GM12878 (cell line): ENCODE results near the gene TSC22D1. TPM values are rescaled to one million over a fixed set of nuclear protein-coding genes. Genes with fewer than 3 reads are reported as not detected.

ENCODE experiments used
- ATAC-seq: fragments of 200-7000 bp; cut with Tn5 transposase; 3 replicates; pipeline ENCODE4 v1.9.1; 2020; ENCODE audit warnings: mild to moderate bottlenecking, moderate library complexity
- BruUV-seq: library from RNA; stranded (reverse); fragments of 400-500 nt; replicated peaks from 2 replicates; lab custom pipeline; 2021; lab: Mats Ljungman, UMichigan
- CTCF ChIA-PET: fragments of 300-600 bp; sonication (Branson Sonifier 250); formaldehyde crosslinking; extraction: SDS; loops from one replicate; lab custom pipeline; 2021; ENCODE audit warnings: inconsistent platforms; lab: Yijun Ruan, JAX
- POLR2A ChIA-PET: fragments of 350-600 bp; formaldehyde crosslinking; extraction: SDS; loops from one replicate; lab custom pipeline; 2021; ENCODE audit warnings: inconsistent platforms; lab: Charles Lee
- RAD21 ChIA-PET: fragments of 300-600 bp; sonication (Branson Sonifier 250); formaldehyde crosslinking; loops from one replicate; lab custom pipeline; 2023; ENCODE audit warnings: antibody characterized with exemption; ENCODE audit not compliant: unreplicated experiment; lab: Charles Lee
- SMC1A ChIA-PET: fragments of 300-600 bp; sonication (Branson Sonifier 250); formaldehyde crosslinking; loops from one replicate; lab custom pipeline; 2023; ENCODE audit not compliant: unreplicated experiment, uncharacterized antibody; lab: Charles Lee
- DNase-seq: peaks from one replicate; pipeline ENCODE4 v3.0.0-alpha.2; 2011; ENCODE audit warnings: low read depth, low spot score
- FAIRE-seq: peaks from 3 replicates; lab custom pipeline; 2011; peaks lifted over from hg19 to GRCh38; lab: Jason Lieb, UNC
- H2AFZ ChIP-seq: 2 replicates; pipeline ENCODE4 v1.6.0; 2011; ENCODE audit warnings: low read depth, low read length, control low read depth; ENCODE audit not compliant: control insufficient read depth
- H3K27ac ChIP-seq: 2 replicates; pipeline ENCODE4 v1.5.1; 2011; ENCODE audit warnings: control low read depth; ENCODE audit not compliant: control insufficient read depth, insufficient read depth
- H3K27me3 ChIP-seq, 2 experiments: replicated peaks in 1 of 2; 2 replicates each; pipeline versions ENCODE4 v1.6.0 to v1.6.1; 2011; ENCODE audit warnings: low read length in 1 of 2; ENCODE audit not compliant: control insufficient read depth in 2 of 2, insufficient read depth in 2 of 2
- H3K36me3 ChIP-seq, 2 experiments: 2 replicates each; pipeline ENCODE4 v1.5.1; 2011; ENCODE audit warnings: low read length in 1 of 2; ENCODE audit not compliant: control insufficient read depth in 2 of 2, insufficient read depth in 2 of 2
- H3K4me1 ChIP-seq: 2 replicates; pipeline ENCODE4 v1.6.1; 2011; ENCODE audit warnings: mild to moderate bottlenecking, low read length, moderate library complexity, mixed read lengths; ENCODE audit not compliant: control insufficient read depth, insufficient read depth
- H3K4me2 ChIP-seq: 2 replicates; pipeline ENCODE4 v1.6.0; 2011; ENCODE audit warnings: control low read depth; ENCODE audit not compliant: control insufficient read depth, insufficient read depth
- H3K4me3 ChIP-seq: fragments of 200-600 bp; sonication (generic); 2 replicates; pipeline ENCODE4 v1.5.1; 2016
- H3K79me2 ChIP-seq: 2 replicates; pipeline ENCODE4 v1.6.0; 2011; ENCODE audit warnings: low read length; ENCODE audit not compliant: control insufficient read depth, insufficient read depth
- H3K9ac ChIP-seq: 2 replicates; pipeline ENCODE4 v1.8.0; 2011; ENCODE audit warnings: low read length, control low read depth, mixed read lengths; ENCODE audit not compliant: control insufficient read depth, insufficient read depth
- H3K9me3 ChIP-seq: replicated peaks from 3 replicates; pipeline ENCODE4 v1.5.1; 2011; ENCODE audit warnings: mild to moderate bottlenecking, low read length; ENCODE audit not compliant: control insufficient read depth, insufficient read depth
- H4K20me1 ChIP-seq: 2 replicates; pipeline ENCODE4 v1.6.0; 2011; ENCODE audit not compliant: control insufficient read depth, insufficient read depth
- ASH2L ChIP-seq: fragments of 300-600, 200-600 bp; sonication (generic); IDR thresholded peaks from 2 replicates; pipeline ENCODE4 v1.6.1; 2017; ENCODE audit warnings: low read depth, mild to moderate bottlenecking, borderline replicate concordance
- BRCA1 ChIP-seq: IDR thresholded peaks from 2 replicates; pipeline ENCODE4 v1.6.1; 2011; ENCODE audit warnings: low read depth, low read length, improper control_type of control experiment
- DPF2 ChIP-seq: fragments of 450-650 bp; IDR thresholded peaks from 2 replicates; pipeline ENCODE4 v1.6.1; 2017; ENCODE audit warnings: mild to moderate bottlenecking
- EGR1 ChIP-seq, 2 experiments: IDR thresholded peaks; 1 replicate in 1 of 2; 2 replicates in 1 of 2; pipeline ENCODE4 v1.6.1; 2011 to 2012; ENCODE audit warnings: low read depth in 2 of 2, low read length in 2 of 2, borderline replicate concordance in 1 of 2, mild to moderate bottlenecking in 1 of 2, moderate library complexity in 1 of 2
- GATAD2B ChIP-seq: fragments of 450-650 bp; conservative IDR thresholded peaks from 2 replicates; pipeline ENCODE4 v1.6.1; 2017; ENCODE audit warnings: low read depth, mild to moderate bottlenecking, moderate library complexity
- SPI1 ChIP-seq: IDR thresholded peaks from 2 replicates; pipeline ENCODE4 v1.6.1; 2011; ENCODE audit warnings: low read depth, mild to moderate bottlenecking, low read length, moderate library complexity, borderline replicate concordance; ENCODE audit not compliant: insufficient read depth
- WGBS: methylation state at CpG from one replicate; pipeline ENCODE4 v1.1.6; 2016; ENCODE audit warnings: low lambda C conversion rate; ENCODE audit not compliant: insufficient replicate concordance, insufficient coverage; ENCODE audit errors: missing lambda C conversion rate; 5-methylcytosine and 5-hydroxymethylcytosine counted together
- in situ Hi-C: fragments of 300-500 bp; cut with MboI; formaldehyde crosslinking; loops from 9 replicates; pipeline ENCODE4 v1.14.3; 2018; ENCODE audit warnings: mixed read lengths
- intact Hi-C: fragments of 100-400 bp; cut with micrococcal nuclease; formaldehyde crosslinking; loops from one replicate; pipeline ENCODE4 v1.14.2; 2022; ENCODE audit not compliant: unreplicated experiment
- polyA plus RNA-seq, 11 experiments: library from polyadenylated mRNA; depleted of rRNA in 4 of 11; unstranded in 6 of 11; stranded (reverse) in 5 of 11; fragments of >200 nt; fragmentation: Nextera tagmentation in 4 of 11; fragmentation: Illumina TruSeq in 1 of 11; extraction: Ambion mirVana in 4 of 11; extraction: Trizol in 1 of 11; gene quantifications; 1 replicate in 1 of 11; 2 replicates in 10 of 11; pipeline versions ENCODE4 v1.2.1 to v1.2.3, GENCODE V29; 2011 to 2016; ENCODE audit warnings: inconsistent platforms in 2 of 11, missing spikeins in 2 of 11, low read depth in 1 of 11
- total RNA-seq, 4 experiments: library from RNA; depleted of rRNA in 3 of 4; stranded (reverse); fragments of >200 nt in 3 of 4; fragmentation: Illumina TruSeq in 1 of 4; extraction: Trizol in 1 of 4; gene quantifications; 2 replicates each; pipeline versions ENCODE4 v1.2.1 to v1.2.3, GENCODE V29; 2013 to 2021
- TF ChIP-seq, protein P1 (sequence below): IDR thresholded peaks from 2 replicates; pipeline ENCODE4 v1.6.1; 2012; ENCODE audit warnings: low read depth, low read length, improper control_type of control experiment
- TF ChIP-seq, protein P2 (sequence below): fragments of 450-650 bp; conservative IDR thresholded peaks from 2 replicates; pipeline ENCODE4 v1.6.1; 2017; ENCODE audit warnings: mild to moderate bottlenecking, moderate library complexity
- TF ChIP-seq, protein P3 (sequence below): IDR thresholded peaks from 2 replicates; pipeline ENCODE4 v1.6.1; 2012; ENCODE audit warnings: low read depth, low read length, improper control_type of control experiment

Gene TSC22D1
- total and polyA plus RNA-seq, 10 of the 15 experiments (the other 5 are each of a cell fraction or from before 2014, with no cell fraction given) = 0.37 to 15.7 (median 7.5) TPM

DNA sequence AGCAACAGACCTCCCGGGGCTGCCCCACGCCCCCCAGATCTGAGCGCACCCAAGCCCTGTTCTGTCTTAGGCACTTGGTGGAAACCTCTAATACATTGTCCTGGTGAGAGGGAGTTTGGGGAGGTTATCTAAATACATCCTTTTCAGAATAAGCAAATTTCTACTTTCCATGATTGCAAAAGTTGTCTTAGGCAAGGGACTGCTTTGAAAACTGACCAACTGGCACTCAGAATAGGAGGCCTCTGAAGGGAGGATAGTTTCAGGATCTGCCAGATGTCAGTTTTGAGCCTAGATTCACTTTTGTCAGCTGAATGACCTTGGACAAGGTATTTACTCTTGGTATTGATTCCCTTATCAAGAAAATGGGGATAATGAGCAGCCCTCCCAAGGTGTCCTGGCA lies 190.7 kb downstream of the TSC22D1 start (continued):
- TF ChIP-seq, protein P1, sequence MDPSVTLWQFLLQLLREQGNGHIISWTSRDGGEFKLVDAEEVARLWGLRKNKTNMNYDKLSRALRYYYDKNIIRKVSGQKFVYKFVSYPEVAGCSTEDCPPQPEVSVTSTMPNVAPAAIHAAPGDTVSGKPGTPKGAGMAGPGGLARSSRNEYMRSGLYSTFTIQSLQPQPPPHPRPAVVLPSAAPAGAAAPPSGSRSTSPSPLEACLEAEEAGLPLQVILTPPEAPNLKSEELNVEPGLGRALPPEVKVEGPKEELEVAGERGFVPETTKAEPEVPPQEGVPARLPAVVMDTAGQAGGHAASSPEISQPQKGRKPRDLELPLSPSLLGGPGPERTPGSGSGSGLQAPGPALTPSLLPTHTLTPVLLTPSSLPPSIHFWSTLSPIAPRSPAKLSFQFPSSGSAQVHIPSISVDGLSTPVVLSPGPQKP = no peak
- no peak for TF ChIP-seq ASH2L
- TF ChIP-seq GATAD2B = no peak
- TF ChIP-seq, protein P2, sequence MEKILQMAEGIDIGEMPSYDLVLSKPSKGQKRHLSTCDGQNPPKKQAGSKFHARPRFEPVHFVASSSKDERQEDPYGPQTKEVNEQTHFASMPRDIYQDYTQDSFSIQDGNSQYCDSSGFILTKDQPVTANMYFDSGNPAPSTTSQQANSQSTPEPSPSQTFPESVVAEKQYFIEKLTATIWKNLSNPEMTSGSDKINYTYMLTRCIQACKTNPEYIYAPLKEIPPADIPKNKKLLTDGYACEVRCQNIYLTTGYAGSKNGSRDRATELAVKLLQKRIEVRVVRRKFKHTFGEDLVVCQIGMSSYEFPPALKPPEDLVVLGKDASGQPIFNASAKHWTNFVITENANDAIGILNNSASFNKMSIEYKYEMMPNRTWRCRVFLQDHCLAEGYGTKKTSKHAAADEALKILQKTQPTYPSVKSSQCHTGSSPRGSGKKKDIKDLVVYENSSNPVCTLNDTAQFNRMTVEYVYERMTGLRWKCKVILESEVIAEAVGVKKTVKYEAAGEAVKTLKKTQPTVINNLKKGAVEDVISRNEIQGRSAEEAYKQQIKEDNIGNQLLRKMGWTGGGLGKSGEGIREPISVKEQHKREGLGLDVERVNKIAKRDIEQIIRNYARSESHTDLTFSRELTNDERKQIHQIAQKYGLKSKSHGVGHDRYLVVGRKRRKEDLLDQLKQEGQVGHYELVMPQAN = no peak
- TF ChIP-seq BRCA1 = no peak
- TF ChIP-seq EGR1 (IDR thresholded peaks at IDR 0.05; ENCODE audit: borderline replicate concordance in 1 of 2, low read depth in 2 of 2, low read length in 2 of 2) = no peak

DNA sequence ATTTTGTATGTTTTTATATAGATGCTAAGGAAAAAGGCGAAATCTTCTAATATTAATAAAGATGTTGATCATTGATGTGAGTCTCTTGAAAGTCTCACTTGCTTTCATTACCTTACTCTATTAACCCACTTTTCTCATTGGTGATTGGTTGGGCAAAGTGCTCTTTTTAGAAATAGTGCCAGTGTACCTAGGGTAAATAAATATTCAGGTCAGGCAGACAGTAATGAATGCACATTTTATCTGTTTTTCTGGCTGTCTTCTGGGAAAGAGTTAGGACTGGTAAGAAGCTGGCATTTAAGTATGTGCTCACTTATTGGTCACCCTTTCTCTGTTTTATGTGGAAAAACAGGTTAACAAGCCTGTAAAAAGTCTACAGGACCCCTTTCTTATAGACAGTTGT lies 191.4 kb downstream of the TSC22D1 start:
- ChIA-PET POLR2A (no interaction called here), RAD21 (no interaction called here), SMC1A (no interaction called here), CTCF (no interaction called here)
- ATAC-seq (no peak), FAIRE-seq (no peak), DNase-seq (no peak)
- Histone ChIP-seq H3K9me3 (no peaks in the 10 kb centered on the region), H2AFZ (no peak overlapping the region), H3K36me3 (no peaks in the 10 kb centered on the region), H3K27me3 (peaks cover 0 to 2% of the 10 kb centered on the region in 2 experiments; a peak in 1 of 4 replicates), H4K20me1 (no peaks in the 10 kb centered on the region), H3K4me3 (no peak overlapping the region), H3K9ac (no peak overlapping the region), H3K27ac (no peak overlapping the region), H3K4me2 (no peak overlapping the region), H3K79me2 (no peaks in the 10 kb centered on the region), H3K4me1 (no peaks in the 10 kb centered on the region)
- intact Hi-C loops (no loop called here), in situ Hi-C loops (no loop called here)
- WGBS = 0% methylated on average over 1 of the region's 1 CpG
- no TSS peak for BruUV-seq
- TF ChIP-seq, protein P3, sequence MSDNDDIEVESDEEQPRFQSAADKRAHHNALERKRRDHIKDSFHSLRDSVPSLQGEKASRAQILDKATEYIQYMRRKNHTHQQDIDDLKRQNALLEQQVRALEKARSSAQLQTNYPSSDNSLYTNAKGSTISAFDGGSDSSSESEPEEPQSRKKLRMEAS = no peak
- no peak for TF ChIP-seq SPI1
- no peak for TF ChIP-seq DPF2
